ENCODE measurements around the gene MSANTD3. TPM values are rescaled to one million over a fixed set of nuclear protein-coding genes. Genes with fewer than 3 reads are reported as not detected.

The MSANTD3 gene
- total RNA-seq, 1 experiment from 2014 or later: 86.9 TPM

GRCh38 chr9:100449420-100449819 is 22.5 kb downstream of the MSANTD3 start:
- Histone ChIP-seq H3K9ac (ENCODE audit: low read length) (no peak overlapping the region), H4K20me1 (ENCODE audit: low read length) (no peaks in the 10 kb centered on the region), H2AFZ (ENCODE audit: low read length) (no peak overlapping the region), H3K27ac (ENCODE audit: low read length) (no peak overlapping the region), H3K27me3 (ENCODE audit: low read length) (no peaks in the 10 kb centered on the region), H3K4me3 (ENCODE audit: low read length) (no peak overlapping the region), H3K4me1 (ENCODE audit: insufficient read depth, low read length) (no peaks in the 10 kb centered on the region), H3K9me3 (ENCODE audit: low read length) (no peaks in the 10 kb centered on the region), H3F3A (ENCODE audit: low read length, unreplicated experiment) (no peaks in the 10 kb centered on the region), H3K9me2 (replicated peaks; ENCODE audit: low read length) (no peaks in the 10 kb centered on the region), H3K36me3 (ENCODE audit: low read depth, low read length) (peaks cover 20% of the 10 kb centered on the region), H3K79me2 (ENCODE audit: low read length) (no peaks in the 10 kb centered on the region), H3K4me2 (ENCODE audit: low read length) (no peak overlapping the region)
- no peak for ATAC-seq
- ChIA-PET POLR2A (ENCODE audit: unreplicated experiment) (no interaction called here), CTCF (no interaction called here)
- no peak for DNase-seq
- no peak for TF ChIP-seq EZH2phosphoT487 (IDR thresholded peaks at IDR 0.05; ENCODE audit: borderline replicate concordance, low read length)
- TF ChIP-seq CTCF (conservative IDR thresholded peaks at IDR 0.05; ENCODE audit: low read depth, low read length): no peak
- no peak for TF ChIP-seq EZH2 (IDR thresholded peaks at IDR 0.05; ENCODE audit: low read length, unreplicated experiment)
- intact Hi-C loops (cut with micrococcal nuclease): no loop called here
- no TSS peak for BruUV-seq (replicated peaks)

DNA sequence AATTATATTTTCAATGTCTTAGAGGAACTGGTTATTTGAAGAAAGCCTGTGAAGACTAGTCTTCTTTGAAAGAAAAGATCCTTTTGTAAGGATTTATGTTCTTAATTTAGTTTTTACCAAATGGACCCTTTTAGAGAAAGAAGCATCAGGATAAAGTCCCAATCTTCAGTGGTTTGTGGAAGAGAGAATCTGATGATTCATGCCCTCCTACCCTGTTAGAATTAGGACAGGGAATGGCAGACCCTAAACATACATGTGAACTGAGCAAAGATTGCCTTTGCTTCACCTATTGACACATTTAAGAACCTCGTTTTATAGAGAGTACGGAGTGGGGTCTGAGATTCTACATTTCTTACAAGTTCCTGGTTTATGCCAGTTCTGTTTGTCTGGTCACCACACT is 26.0 kb downstream of the MSANTD3 start:
- H3K4me2 ChIP-seq (ENCODE audit: low read length): no peak overlapping the region
- no peak overlapping the region for H3K9ac ChIP-seq (ENCODE audit: low read length)
- no peak for DNase-seq
- peaks cover 16% of the 10 kb centered on the region for H3K36me3 ChIP-seq (ENCODE audit: low read depth, low read length)
- intact Hi-C loops (cut with micrococcal nuclease): no loop called here
- ChIA-PET CTCF (no interaction called here), POLR2A (ENCODE audit: unreplicated experiment) (no interaction called here)
- TF ChIP-seq EZH2phosphoT487 (IDR thresholded peaks at IDR 0.05; ENCODE audit: borderline replicate concordance, low read length) (no peak), EZH2 (IDR thresholded peaks at IDR 0.05; ENCODE audit: low read length, unreplicated experiment) (no peak), CTCF (conservative IDR thresholded peaks at IDR 0.05; ENCODE audit: low read depth, low read length) (no peak)
- no peaks in the 10 kb centered on the region for H3K27me3 ChIP-seq (ENCODE audit: low read length)
- no peak overlapping the region for H2AFZ ChIP-seq (ENCODE audit: low read length)
- H4K20me1 ChIP-seq (ENCODE audit: low read length): no peaks in the 10 kb centered on the region
- no peak for ATAC-seq
- no peak overlapping the region for H3K4me3 ChIP-seq (ENCODE audit: low read length)
- no peaks in the 10 kb centered on the region for H3K79me2 ChIP-seq (ENCODE audit: low read length)
- no peaks in the 10 kb centered on the region for H3F3A ChIP-seq (ENCODE audit: low read length, unreplicated experiment)
- no peaks in the 10 kb centered on the region for H3K4me1 ChIP-seq (ENCODE audit: insufficient read depth, low read length)
- no TSS peak for BruUV-seq (replicated peaks)
- no peaks in the 10 kb centered on the region for H3K9me2 ChIP-seq (replicated peaks; ENCODE audit: low read length)
- no peak overlapping the region for H3K27ac ChIP-seq (ENCODE audit: low read length)
- H3K9me3 ChIP-seq (ENCODE audit: low read length): no peaks in the 10 kb centered on the region

- Histone ChIP-seq H3K36me3 (ENCODE audit: low read depth, low read length) (peaks cover 14% of the 10 kb centered on the region), H3K9me3 (ENCODE audit: low read length) (no peaks in the 10 kb centered on the region), H3K79me2 (ENCODE audit: low read length) (no peaks in the 10 kb centered on the region), H3K9me2 (replicated peaks; ENCODE audit: low read length) (no peaks in the 10 kb centered on the region), H4K20me1 (ENCODE audit: low read length) (no peaks in the 10 kb centered on the region), H3K9ac (ENCODE audit: low read length) (no peak overlapping the region), H3K4me1 (ENCODE audit: insufficient read depth, low read length) (no peaks in the 10 kb centered on the region), H3K4me2 (ENCODE audit: low read length) (no peak overlapping the region), H3K27me3 (ENCODE audit: low read length) (no peaks in the 10 kb centered on the region), H3K4me3 (ENCODE audit: low read length) (no peak overlapping the region), H2AFZ (ENCODE audit: low read length) (no peak overlapping the region), H3F3A (ENCODE audit: low read length, unreplicated experiment) (no peaks in the 10 kb centered on the region), H3K27ac (ENCODE audit: low read length) (no peak overlapping the region)
- CTCF ChIA-PET: no interaction called here
- no peak for DNase-seq
- POLR2A ChIA-PET (ENCODE audit: unreplicated experiment): no interaction called here
- TF ChIP-seq EZH2phosphoT487 (IDR thresholded peaks at IDR 0.05; ENCODE audit: borderline replicate concordance, low read length) (no peak), EZH2 (IDR thresholded peaks at IDR 0.05; ENCODE audit: low read length, unreplicated experiment) (no peak), CTCF (conservative IDR thresholded peaks at IDR 0.05; ENCODE audit: low read depth, low read length) (no peak)
- intact Hi-C loops (cut with micrococcal nuclease): no loop called here
- no TSS peak for BruUV-seq (replicated peaks)
- ATAC-seq: no peak; the same call in 1 of the 2 replicates
Measured at GRCh38 chr9:100455470-100455869, 28.5 kb downstream of the MSANTD3 start.
